GM18517 (cell line): ENCODE data around the gene PDE6C.

Experiments
- ATAC-seq: cut with Tn5 transposase; IDR thresholded peaks from one replicate; pipeline ENCODE4 v1.9.1; 2021; ENCODE audit warnings: mild to moderate bottlenecking, moderate library complexity; ENCODE audit not compliant: unreplicated experiment

Gene PDE6C

GRCh38 chr10:93612311-93612710 is at the start of gene PDE6C:
TSS of gene PDE6C (plus strand) at chr10:93612537. CDS start at chr10:93612726, 189 bp downstream.
- ATAC-seq, result no peak

- no peak for ATAC-seq
Measured at GRCh38 chr10:93565446-93565845, 46.9 kb upstream of the PDE6C start.

GRCh38 chr10:93566435-93567276 is 45.7 kb upstream of the PDE6C start, which contains the start of gene FFAR4:
TSS of gene FFAR4 (plus strand) at chr10:93566665. CDS start at chr10:93566721, 56 bp downstream.
- ATAC-seq, result no peak

GRCh38 chr10:93567277-93568104 is 44.8 kb upstream of the PDE6C start:
- no peak for ATAC-seq

GRCh38 chr10:93568105-93568390 is 44.3 kb upstream of the PDE6C start:
- no peak for ATAC-seq

- ATAC-seq, result no peak
Measured at GRCh38 chr10:93570383-93570782, 42.0 kb upstream of the PDE6C start.

- ATAC-seq, result no peak
Measured at GRCh38 chr10:93572606-93573005, 39.7 kb upstream of the PDE6C start.

GRCh38 chr10:93573051-93573909 is 39.1 kb upstream of the PDE6C start:
- no peak for ATAC-seq

GRCh38 chr10:93573924-93574323 is 38.4 kb upstream of the PDE6C start:
- no peak for ATAC-seq

- no peak for ATAC-seq
Measured at GRCh38 chr10:93576888-93577287, 35.4 kb upstream of the PDE6C start.

GRCh38 chr10:93577565-93577964 is 34.8 kb upstream of the PDE6C start:
- no peak for ATAC-seq

- no peak for ATAC-seq
Measured at GRCh38 chr10:93579089-93579488, 33.2 kb upstream of the PDE6C start.

- ATAC-seq, result no peak
Measured at GRCh38 chr10:93579985-93580711, 32.2 kb upstream of the PDE6C start.

GRCh38 chr10:93580828-93581227 is 31.5 kb upstream of the PDE6C start:
- no peak for ATAC-seq

- no peak for ATAC-seq
Measured at GRCh38 chr10:93584445-93584844, 27.9 kb upstream of the PDE6C start.

GRCh38 chr10:93589648-93590562 is 22.4 kb upstream of the PDE6C start:
- no peak for ATAC-seq

- no peak for ATAC-seq
Measured at GRCh38 chr10:93590638-93591037, 21.7 kb upstream of the PDE6C start.

GRCh38 chr10:93591065-93591808 is 21.1 kb upstream of the PDE6C start:
- ATAC-seq, result no peak

- no peak for ATAC-seq
Measured at GRCh38 chr10:93593254-93593653, 19.1 kb upstream of the PDE6C start.
